ENCODE results near the gene BLVRB.
"Not testable (repeated sequence)": the region's sequence is repeated elsewhere in the genome, so short reads cannot be mapped to it uniquely, and the experiment has no call there.

Gene BLVRB

GRCh38 chr19:40421993-40422747 lies 43.4 kb downstream of the BLVRB start:
- DNase-seq: no peak

- no peak for DNase-seq
Measured at GRCh38 chr19:40420766-40421765, 44.5 kb downstream of the BLVRB start.

- no peak for DNase-seq
Measured at GRCh38 chr19:40420451-40420765, 45.1 kb downstream of the BLVRB start.

GRCh38 chr19:40419780-40420179 lies 45.8 kb downstream of the BLVRB start:
- DNase-seq: no peak

- no peak for DNase-seq
Measured at GRCh38 chr19:40419066-40419612, 46.4 kb downstream of the BLVRB start.

GRCh38 chr19:40418040-40418439 lies 47.5 kb downstream of the BLVRB start:
- no peak for DNase-seq

GRCh38 chr19:40417643-40417981 lies 47.9 kb downstream of the BLVRB start:
- no peak for DNase-seq

GRCh38 chr19:40416918-40417642 lies 48.5 kb downstream of the BLVRB start:
- no peak for DNase-seq

GRCh38 chr19:40415768-40416167 lies 49.8 kb downstream of the BLVRB start:
- DNase-seq: no peak

- no peak for DNase-seq
Measured at GRCh38 chr19:40414542-40415535, 50.7 kb downstream of the BLVRB start.

- DNase-seq: no peak
Measured at GRCh38 chr19:40413291-40413845, 52.2 kb downstream of the BLVRB start, which contains the start of gene PRX. Gene PRX, minus strand, starts transcription at chr19:40413378. Its CDS starts 5,446 bp downstream, at chr19:40407932.

GRCh38 chr19:40412866-40413265 lies 52.7 kb downstream of the BLVRB start:
- DNase-seq: no peak

- no peak for DNase-seq
Measured at GRCh38 chr19:40411958-40412499, 53.5 kb downstream of the BLVRB start.

- DNase-seq: no peak
Measured at GRCh38 chr19:40411125-40411842, 54.3 kb downstream of the BLVRB start.

- DNase-seq: no peak
Measured at GRCh38 chr19:40410030-40410389, 55.5 kb downstream of the BLVRB start.

- DNase-seq: not testable (repeated sequence)
Measured at GRCh38 chr19:40408598-40408925, 57.0 kb downstream of the BLVRB start.

- no peak for DNase-seq
Measured at GRCh38 chr19:40407714-40408597, 57.6 kb downstream of the BLVRB start.

GRCh38 chr19:40403262-40403984 lies 62.1 kb downstream of the BLVRB start:
- DNase-seq: no peak

GRCh38 chr19:40400559-40400958 lies 65.0 kb downstream of the BLVRB start:
- no peak for DNase-seq
